Astrocyte (in vitro differentiated cells and primary cell): ENCODE results near the gene SUN2.

ENCODE experiments used
- EZH2 ChIP-seq: IDR thresholded peaks from 2 replicates; pipeline ENCODE4 v1.6.1; 2012; ENCODE audit warnings: mild to moderate bottlenecking, low read length, inconsistent platforms; ENCODE audit not compliant: insufficient read depth
- TF ChIP-seq, protein P1 (sequence below): IDR thresholded peaks from 2 replicates; pipeline ENCODE4 v1.5.1; 2011; ENCODE audit warnings: low read depth, mild to moderate bottlenecking, inconsistent platforms, low read length, moderate library complexity; ENCODE audit not compliant: insufficient read depth

DNA sequence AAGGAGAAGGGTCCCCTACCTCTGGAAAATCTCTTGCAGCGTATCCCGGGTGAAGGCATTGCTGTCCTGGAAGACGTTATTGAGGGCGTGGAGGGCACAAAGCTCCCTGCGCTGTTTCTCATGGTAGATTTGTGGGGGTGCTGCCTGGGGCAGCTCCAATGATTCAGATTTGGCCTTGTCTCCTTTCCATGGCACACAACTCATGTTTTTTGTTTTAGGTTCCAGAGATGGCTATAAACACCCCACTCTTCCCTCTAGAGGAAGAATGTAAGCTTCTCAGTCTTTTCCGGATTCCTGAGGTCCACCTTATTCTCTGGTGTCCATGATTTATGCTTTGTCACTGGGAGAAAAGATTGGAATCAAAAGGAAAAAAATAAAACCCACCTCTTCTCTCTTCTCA lies 56.0 kb downstream of the SUN2 start:
- no peak for TF ChIP-seq EZH2
- TF ChIP-seq, protein P1, sequence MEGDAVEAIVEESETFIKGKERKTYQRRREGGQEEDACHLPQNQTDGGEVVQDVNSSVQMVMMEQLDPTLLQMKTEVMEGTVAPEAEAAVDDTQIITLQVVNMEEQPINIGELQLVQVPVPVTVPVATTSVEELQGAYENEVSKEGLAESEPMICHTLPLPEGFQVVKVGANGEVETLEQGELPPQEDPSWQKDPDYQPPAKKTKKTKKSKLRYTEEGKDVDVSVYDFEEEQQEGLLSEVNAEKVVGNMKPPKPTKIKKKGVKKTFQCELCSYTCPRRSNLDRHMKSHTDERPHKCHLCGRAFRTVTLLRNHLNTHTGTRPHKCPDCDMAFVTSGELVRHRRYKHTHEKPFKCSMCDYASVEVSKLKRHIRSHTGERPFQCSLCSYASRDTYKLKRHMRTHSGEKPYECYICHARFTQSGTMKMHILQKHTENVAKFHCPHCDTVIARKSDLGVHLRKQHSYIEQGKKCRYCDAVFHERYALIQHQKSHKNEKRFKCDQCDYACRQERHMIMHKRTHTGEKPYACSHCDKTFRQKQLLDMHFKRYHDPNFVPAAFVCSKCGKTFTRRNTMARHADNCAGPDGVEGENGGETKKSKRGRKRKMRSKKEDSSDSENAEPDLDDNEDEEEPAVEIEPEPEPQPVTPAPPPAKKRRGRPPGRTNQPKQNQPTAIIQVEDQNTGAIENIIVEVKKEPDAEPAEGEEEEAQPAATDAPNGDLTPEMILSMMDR, result no peak
